ENCODE measurements around the gene NOCT.
"Not testable (repeated sequence)": the region's sequence is repeated elsewhere in the genome, so short reads cannot be mapped to it uniquely, and the experiment has no call there.

NOCT gene

GRCh38 chr4:139009702-139010101, 5.9 kb upstream of the NOCT start:
- no peak for DNase-seq (ENCODE audit: low read depth in 2 of 2)

- no peak for DNase-seq (ENCODE audit: low read depth in 2 of 2)
Observed at GRCh38 chr4:139011225-139011950, 4.2 kb upstream of the NOCT start.

- no peak for DNase-seq (ENCODE audit: low read depth in 2 of 2)
Observed at GRCh38 chr4:139014371-139015268, 961 bp upstream of the NOCT start.

GRCh38 chr4:139015948-139016471, 429 bp downstream of the NOCT start:
- DNase-seq (ENCODE audit: low read depth in 2 of 2), result peak; percentile 6 to 19

GRCh38 chr4:139017861-139018260, 2.3 kb downstream of the NOCT start:
- no peak for DNase-seq (ENCODE audit: low read depth in 2 of 2)

- DNase-seq (ENCODE audit: low read depth in 2 of 2), result no peak
Observed at GRCh38 chr4:139018501-139018900, 2.9 kb downstream of the NOCT start.

GRCh38 chr4:139018971-139019758, 3.6 kb downstream of the NOCT start:
- DNase-seq (ENCODE audit: low read depth in 2 of 2), result no peak

- DNase-seq (ENCODE audit: low read depth in 2 of 2), result no peak
Observed at GRCh38 chr4:139020384-139020783, 4.8 kb downstream of the NOCT start.

GRCh38 chr4:139021071-139021470, 5.5 kb downstream of the NOCT start:
- DNase-seq (ENCODE audit: low read depth in 2 of 2), result not testable (repeated sequence)

- no peak for DNase-seq (ENCODE audit: low read depth in 2 of 2)
Observed at GRCh38 chr4:139022835-139023234, 7.3 kb downstream of the NOCT start.

GRCh38 chr4:139024686-139025085, 9.1 kb downstream of the NOCT start:
- DNase-seq (ENCODE audit: low read depth in 2 of 2), result no peak

- no peak for DNase-seq (ENCODE audit: low read depth in 2 of 2)
Observed at GRCh38 chr4:139025841-139026240, 10.3 kb downstream of the NOCT start.

- no peak for DNase-seq (ENCODE audit: low read depth in 2 of 2)
Observed at GRCh38 chr4:139027776-139028175, 12.2 kb downstream of the NOCT start.

GRCh38 chr4:139028191-139028661, 12.6 kb downstream of the NOCT start:
- no peak for DNase-seq (ENCODE audit: low read depth in 2 of 2)

- DNase-seq (ENCODE audit: low read depth in 2 of 2), result not testable (repeated sequence)
Observed at GRCh38 chr4:139029866-139030363, 14.3 kb downstream of the NOCT start.

- peak in 1 of 2 donors; percentile 46 for DNase-seq (ENCODE audit: low read depth in 2 of 2)
Observed at GRCh38 chr4:139030614-139031235, 15.1 kb downstream of the NOCT start.

- no peak for DNase-seq (ENCODE audit: low read depth in 2 of 2)
Observed at GRCh38 chr4:139035650-139036049, 20.1 kb downstream of the NOCT start.

- no peak for DNase-seq (ENCODE audit: low read depth in 2 of 2)
Observed at GRCh38 chr4:139036885-139037284, 21.3 kb downstream of the NOCT start.

- no peak for DNase-seq (ENCODE audit: low read depth in 2 of 2)
Observed at GRCh38 chr4:139038874-139039443, 23.4 kb downstream of the NOCT start.

- no peak for DNase-seq (ENCODE audit: low read depth in 2 of 2)
Observed at GRCh38 chr4:139042981-139043460, 27.4 kb downstream of the NOCT start.

GRCh38 chr4:139044291-139044690, 28.7 kb downstream of the NOCT start:
- DNase-seq (ENCODE audit: low read depth in 2 of 2), result no peak

All from stimulated activated CD8-positive, alpha-beta memory T cell treated with anti-CD3 and anti-CD28 coated beads, Interleukin-15, amount 100 ng/mL, for 4 hours (primary cell).